AML-193 (cell line): Measurements from ENCODE around the gene SUPT7L.
"Not testable (repeated sequence)": the region's sequence is repeated elsewhere in the genome, so short reads cannot be mapped to it uniquely, and the experiment has no call there.

Experiments used
- DNase-seq, 2 experiments: peaks; one replicate each; lab custom pipeline; 2025; lab: John Stamatoyannopoulos, UW

The SUPT7L gene

DNA sequence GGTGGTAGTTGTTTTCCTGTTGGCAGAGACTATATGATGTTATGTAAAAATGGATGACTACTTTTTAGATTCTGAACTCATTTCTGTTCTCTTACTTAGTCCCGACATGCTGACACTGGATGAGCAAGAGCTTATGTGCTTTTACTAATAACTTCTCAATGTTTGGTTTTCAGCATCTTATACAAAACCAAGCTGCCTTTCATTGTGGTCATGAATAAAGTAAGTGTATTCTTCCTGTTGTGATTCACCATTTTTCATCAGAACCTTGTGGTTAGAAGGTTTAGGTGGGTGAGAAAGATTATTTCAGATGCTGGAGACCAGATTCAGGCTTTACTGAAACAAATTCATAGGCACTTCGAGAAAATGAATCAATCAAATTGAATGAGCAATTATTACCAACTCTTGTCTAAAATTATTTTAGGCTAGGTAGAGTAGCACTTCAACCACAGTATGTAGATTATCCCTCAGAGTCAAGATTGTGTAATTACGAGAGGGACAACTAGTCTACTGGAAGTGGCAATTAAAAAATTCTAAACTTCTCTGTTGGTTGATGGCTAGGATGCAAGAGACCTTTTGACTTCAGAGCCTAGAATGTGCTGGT is 25.3 kb downstream of the SUPT7L start:
- DNase-seq = no peak

DNA sequence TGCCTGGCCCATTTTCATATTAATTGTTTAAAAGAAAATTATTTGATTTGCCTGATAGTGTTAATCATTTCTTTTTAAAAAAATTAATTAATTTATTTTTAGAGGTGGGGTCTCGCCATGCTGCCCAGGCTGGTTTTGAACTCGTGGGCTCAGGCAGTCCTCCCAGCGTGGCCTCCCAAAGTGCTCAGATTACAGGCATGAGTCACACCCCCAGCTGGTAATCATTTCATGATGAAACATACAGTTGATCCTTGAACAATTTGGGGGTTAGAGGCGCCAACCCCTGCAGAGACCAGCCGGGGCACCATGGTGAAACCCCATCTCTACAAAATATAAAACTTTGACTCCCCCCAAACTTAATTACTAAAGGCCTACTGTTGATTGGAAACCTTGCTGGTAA is 26.6 kb downstream of the SUPT7L start:
- no peak for DNase-seq

DNA sequence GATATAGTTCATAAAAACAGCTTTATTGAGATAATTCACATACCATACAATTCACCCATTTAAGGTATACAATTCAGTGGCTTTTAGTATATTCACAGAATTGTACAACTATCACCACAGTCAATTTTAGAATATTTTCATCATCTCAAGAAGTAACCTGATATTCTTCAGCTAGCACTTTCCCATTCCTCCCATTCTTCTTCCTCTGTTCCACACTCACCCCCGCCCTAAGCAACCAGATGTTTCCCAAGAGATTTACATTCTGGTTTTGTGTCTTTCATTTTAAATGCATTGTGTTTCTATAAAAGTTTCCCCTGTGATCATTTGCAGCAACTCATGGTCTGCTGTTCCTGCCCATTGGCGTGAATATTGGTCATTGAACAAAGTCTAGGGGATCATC is 29.1 kb downstream of the SUPT7L start:
- DNase-seq = no peak

DNA sequence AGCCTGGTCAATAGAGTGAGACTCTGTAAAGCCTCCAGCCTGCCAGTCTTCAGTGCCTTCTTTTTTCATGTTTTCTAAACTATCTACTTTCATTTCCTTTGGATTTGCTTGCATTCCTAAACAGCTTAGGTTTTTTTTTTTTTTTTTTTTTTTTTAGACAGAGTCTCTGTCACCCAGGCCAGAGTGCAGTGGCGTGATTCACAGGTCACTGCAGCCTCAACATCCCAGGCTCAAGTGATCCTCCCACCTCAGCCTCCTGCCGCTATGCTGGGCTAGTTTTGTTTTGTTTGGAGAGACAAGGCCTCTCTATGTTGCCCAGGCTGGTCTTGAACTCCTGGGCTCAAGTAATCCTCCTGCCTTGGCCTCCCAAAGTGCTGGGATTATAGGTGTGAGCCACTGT is 33.2 kb downstream of the SUPT7L start:
- not testable (repeated sequence) for DNase-seq

DNA sequence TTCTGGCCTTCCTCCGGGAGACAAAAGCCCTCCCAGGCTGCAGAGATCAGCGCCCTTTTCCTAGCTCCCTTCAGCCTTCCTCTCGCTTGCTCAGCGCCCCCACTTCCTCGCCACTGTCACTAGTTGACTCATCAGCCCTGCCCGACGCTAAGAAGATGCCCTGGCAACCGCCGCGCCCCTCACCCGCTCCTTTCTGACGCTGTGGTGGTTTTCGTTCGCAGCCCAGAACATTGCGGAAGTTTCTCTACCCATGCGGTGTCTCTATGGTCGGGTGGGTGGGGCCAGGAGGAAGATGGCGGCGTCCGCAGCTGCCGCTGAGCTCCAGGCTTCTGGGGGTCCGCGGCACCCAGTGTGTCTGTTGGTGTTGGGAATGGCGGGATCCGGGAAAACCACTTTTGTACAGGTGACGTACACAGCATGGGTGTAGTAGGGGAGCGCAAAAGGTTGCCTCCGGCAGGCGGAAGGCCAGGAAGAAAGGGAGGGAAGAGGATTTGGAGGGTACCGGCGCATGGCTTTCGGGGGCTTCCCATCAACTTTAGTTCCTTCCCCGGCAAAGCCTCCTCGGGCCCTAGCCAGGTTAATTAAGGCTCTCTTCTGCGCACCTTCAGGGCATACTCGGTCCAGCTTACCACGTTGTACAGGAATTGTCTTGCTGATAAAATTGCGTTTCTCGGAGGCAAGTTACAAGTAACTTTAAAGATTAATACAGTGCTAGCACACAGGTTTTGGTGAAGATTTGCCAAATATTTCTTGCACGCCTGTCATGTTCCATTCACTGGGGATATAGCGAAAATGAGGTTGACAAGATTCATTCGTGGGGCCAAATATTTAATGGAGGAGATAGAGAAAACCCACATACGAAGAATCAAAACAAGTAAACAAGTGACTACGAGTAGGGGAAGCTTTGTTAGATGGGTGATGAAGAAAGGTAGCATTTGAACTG is 34.4 kb downstream of the SUPT7L start, which contains the start of the genes CCDC121 and GPN1:
Gene CCDC121, minus strand, starts transcription at position 246 of the 943 bp plus-strand sequence. CDS start 1,213 bp downstream, outside the sequence.
Gene GPN1, plus strand, starts transcription at position 284 of the 943 bp plus-strand sequence. Its CDS starts 9 bp downstream, at position 293.
- DNase-seq = peak; percentile 95 to 97

DNA sequence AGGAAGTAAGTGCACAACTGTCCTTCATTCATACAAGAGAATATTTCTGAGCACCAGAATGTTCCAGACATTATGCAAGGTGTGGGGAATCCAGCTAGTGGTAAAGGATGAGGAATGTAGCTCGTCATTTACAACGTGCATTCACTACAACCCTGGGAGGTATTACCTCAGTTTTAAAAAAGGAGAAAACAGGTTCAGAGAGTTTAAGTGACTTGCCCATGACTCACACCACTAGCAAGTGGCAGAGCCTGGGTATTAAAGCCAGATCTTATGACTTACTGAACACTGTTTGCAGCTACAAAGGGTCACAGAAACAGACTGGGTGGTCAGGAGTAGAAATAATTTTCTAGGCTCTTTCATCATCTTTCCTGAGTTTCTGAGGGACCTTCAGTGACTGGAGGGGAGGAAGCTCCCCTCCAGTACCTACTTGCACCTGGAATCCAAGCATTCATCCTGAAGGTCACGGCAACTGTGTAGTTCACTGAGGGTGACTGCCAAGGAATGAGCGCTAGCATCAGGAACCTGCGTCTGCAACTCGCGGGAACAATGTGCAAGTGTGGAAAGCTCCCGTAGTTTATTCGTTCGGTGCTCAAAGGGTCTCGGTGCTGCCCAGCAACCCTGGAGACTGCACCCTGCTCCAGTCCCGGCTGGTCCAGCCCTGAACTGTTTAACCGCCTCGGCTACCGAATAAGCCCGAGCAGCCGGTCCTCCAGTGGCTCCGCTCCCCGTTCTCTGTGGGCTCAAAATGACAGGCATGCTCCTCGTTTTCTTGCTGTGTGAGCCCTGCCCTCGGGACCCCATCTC is 35.2 kb downstream of the SUPT7L start:
- DNase-seq = peak in 1 of 2 experiments; percentile 6

DNA sequence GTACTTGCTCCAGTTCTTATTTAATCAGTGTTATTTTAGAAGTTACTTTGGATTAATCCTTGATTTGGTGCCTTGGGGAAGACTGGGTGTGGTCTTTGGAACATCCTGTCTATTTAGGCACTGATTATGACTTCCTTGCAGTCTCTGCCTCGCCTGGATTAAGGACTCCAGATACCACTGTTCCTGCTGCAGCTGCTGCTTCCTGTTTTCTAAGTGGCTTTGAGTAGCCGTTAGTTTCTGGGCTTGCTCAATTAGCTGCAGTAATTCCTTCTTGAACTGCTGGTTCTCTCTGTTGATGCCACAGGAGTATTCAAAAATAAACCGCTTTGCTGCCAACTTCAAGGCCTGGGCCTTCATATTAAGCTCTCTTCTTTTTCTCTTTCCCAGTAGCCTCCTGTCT is 36.5 kb downstream of the SUPT7L start:
- peak; percentile 54 to 58 for DNase-seq

DNA sequence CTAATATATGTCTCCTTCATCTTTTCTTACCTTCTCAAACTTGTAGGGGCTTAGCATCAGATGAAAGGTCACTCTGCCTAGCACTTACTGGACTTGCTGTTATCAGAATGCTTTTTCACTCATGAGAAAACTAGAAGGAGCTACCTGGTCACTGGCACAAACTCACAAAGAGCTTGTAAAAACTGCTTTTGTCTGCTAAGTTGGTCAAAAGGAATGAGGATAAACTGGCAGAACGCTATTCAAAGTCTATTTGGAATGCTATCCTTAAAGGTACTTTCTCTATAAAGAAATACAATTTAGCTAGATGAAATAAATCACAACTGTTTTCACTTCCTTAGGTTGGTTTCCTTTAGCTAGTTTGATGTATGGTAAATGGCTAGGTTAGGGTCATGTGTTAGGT is 37.1 kb downstream of the SUPT7L start:
- not testable (repeated sequence) for DNase-seq

DNA sequence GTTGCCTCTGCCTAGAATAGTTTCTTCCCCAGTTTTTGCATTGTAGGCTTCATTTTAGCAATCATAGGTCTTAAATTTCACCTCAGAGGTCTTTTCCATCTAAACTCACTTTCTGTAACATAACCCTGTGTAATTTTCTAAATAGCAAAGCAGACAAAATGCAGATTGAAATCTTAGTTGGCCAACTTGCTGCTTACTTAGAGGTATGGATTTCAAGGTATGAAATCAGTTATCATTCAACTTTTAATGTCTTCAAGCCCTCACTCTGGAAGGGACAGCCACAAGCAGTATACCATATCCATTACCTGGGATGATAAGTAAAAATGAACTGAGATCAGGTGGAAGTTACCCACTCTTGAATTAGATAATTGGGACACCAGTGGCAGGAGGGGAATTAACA is 38.5 kb downstream of the SUPT7L start:
- DNase-seq = no peak

DNA sequence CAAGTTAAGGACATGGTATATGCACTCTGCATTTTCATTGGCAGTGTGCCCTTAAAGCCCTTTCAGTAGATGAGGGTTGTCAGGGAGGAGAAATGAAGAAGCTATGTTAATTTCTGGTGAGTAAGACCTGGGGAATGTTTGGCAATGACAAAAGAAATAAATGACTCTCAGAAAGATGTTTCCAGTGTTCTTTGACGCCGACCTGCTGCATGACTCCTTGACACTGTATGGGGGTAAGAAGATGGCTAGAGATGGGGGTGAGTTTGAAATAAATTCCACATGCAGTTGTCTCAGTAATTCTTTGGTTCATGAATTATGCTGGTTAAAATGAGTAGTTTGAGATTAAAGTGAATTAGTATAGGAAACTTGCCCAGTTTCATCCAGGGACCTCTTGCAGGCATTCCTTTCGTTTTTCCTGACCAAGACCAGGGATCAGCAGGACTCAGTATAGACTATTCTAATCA is 40.5 kb downstream of the SUPT7L start:
- DNase-seq = no peak

DNA sequence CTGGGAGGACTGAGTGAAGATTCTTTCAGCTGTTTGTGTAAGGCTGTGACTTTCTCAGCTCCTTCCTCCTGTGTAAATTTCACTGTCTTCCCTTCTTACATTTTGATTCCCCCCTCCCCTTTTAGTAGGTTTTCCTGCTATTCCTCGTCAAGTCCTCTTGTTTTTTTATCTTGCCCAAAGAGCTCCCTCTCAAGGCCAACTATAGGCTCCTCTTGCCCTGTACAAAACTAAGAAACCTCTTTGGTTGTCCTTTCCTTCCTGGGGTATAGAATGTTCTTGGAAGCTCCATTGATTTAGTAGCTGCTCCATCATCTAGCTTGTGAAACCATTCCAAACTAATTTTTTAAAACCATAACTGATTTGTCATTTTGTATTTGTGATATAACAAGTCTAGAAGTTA is 41.9 kb downstream of the SUPT7L start:
- no peak for DNase-seq

DNA sequence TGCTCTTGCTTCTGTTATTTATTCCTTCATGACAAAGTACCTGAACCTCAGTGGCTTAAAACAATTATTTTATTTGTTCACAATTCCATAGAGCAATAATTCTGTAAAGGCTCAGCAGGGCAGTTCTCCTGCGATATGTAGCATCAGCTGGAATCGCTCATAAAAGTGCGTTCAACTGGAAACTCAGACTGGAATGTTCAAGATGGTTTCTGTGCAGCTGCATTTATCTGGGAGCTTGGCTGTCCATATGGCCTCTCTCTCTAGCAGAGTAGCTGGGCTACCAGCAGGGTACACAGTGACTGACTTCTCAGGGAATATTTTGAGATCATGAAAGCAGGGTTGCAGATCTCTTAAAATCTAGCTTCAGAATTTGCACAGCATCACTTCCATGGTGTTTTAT is 48.1 kb downstream of the SUPT7L start:
- no peak for DNase-seq

DNA sequence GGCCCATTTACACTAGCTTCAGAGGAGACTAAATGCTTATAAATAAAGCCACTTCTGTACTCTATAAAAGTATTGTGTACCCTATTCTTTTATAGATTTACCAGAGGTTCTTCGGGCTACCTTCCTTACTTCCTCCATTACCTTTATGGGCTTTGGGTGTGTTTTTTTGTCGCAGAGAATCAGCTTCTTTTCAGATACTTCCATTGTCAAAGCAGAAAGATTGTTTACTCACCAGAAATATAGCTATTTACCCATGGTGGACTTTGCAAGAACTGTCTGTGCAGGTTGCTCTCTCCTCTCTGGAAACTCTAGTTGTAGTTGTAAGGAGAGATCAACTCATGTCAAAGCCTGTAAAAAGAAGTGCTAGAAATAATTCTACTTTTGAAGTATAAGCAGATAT is 49.4 kb downstream of the SUPT7L start:
- DNase-seq = no peak

DNA sequence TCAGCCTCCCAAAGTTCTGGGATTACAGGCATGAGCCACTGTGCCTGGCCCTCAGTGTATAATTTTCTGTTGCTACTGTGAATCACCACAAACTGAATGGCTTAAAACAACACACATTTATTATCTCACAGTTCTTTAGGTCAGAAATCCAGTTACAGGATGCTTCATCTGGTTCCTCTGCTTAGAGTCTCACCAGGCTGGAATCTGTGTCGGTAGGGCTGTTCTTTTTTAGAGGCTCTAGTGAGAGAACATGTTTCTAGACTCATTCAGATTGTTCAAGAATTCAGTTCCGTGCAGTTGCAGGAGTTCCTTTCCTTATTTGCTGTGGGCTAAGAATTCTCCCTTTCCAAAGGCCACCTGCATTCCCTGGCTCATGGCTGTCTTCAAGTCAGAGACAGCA is 56.8 kb downstream of the SUPT7L start:
- no peak for DNase-seq
